PC-9 (cell line): ENCODE data around the gene TMIGD1.

Source experiments
- EZH2 ChIP-seq: fragments of 200-600 bp; sonication (generic); IDR thresholded peaks from 2 replicates; pipeline ENCODE4 v1.8.0; 2017; ENCODE audit warnings: antibody characterized with exemption, low read depth
- TF ChIP-seq, protein P1 (sequence below): fragments of 200-600 bp; sonication (generic); conservative IDR thresholded peaks from 2 replicates; pipeline ENCODE4 v1.6.1; 2017; ENCODE audit warnings: mixed run types, antibody characterized with exemption, mild to moderate bottlenecking, moderate library complexity

DNA sequence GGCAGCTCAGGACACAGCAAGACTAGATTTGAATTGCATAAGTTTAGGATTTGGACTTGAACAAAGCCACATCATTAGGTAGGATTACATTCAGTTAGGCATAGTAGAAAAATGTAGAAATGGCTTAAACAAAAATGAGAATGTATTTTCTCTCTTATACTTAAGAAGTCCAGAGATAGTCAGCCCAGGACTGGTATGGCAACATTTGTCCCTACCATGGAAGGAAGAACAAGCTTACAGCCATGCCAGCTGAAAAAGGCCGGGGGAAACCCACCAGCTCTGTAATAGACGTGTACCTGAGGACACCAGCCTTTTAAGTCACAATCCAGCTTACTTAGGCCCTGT, 11.2 kb upstream of the TMIGD1 start:
- TF ChIP-seq, protein P1, sequence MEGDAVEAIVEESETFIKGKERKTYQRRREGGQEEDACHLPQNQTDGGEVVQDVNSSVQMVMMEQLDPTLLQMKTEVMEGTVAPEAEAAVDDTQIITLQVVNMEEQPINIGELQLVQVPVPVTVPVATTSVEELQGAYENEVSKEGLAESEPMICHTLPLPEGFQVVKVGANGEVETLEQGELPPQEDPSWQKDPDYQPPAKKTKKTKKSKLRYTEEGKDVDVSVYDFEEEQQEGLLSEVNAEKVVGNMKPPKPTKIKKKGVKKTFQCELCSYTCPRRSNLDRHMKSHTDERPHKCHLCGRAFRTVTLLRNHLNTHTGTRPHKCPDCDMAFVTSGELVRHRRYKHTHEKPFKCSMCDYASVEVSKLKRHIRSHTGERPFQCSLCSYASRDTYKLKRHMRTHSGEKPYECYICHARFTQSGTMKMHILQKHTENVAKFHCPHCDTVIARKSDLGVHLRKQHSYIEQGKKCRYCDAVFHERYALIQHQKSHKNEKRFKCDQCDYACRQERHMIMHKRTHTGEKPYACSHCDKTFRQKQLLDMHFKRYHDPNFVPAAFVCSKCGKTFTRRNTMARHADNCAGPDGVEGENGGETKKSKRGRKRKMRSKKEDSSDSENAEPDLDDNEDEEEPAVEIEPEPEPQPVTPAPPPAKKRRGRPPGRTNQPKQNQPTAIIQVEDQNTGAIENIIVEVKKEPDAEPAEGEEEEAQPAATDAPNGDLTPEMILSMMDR: no peak
- TF ChIP-seq EZH2: no peak
